Measurements from ENCODE around the gene BCR.

GRCh38 chr22:23224846-23225245, 44.5 kb downstream of the BCR start:
- no peak for TF ChIP-seq CTCF (IDR thresholded peaks at IDR 0.05)
- no peak for TF ChIP-seq EZH2 (IDR thresholded peaks at IDR 0.05; ENCODE audit: borderline replicate concordance, insufficient read depth, low read depth, low read length, poor library complexity, severe bottlenecking)

Measured in B cell (primary cell).